GM12872 (cell line): Measurements from ENCODE around the gene CCNQ.
A peak's percentile ranks its signal among the peaks of the same experiment; 100 is the strongest.

Experiments
- TF ChIP-seq, protein P1 (sequence below): IDR thresholded peaks from 3 replicates; pipeline ENCODE4 v1.5.1; 2011; ENCODE audit warnings: low read depth, mild to moderate bottlenecking, low read length, moderate library complexity; ENCODE audit not compliant: insufficient read depth

Gene CCNQ

DNA sequence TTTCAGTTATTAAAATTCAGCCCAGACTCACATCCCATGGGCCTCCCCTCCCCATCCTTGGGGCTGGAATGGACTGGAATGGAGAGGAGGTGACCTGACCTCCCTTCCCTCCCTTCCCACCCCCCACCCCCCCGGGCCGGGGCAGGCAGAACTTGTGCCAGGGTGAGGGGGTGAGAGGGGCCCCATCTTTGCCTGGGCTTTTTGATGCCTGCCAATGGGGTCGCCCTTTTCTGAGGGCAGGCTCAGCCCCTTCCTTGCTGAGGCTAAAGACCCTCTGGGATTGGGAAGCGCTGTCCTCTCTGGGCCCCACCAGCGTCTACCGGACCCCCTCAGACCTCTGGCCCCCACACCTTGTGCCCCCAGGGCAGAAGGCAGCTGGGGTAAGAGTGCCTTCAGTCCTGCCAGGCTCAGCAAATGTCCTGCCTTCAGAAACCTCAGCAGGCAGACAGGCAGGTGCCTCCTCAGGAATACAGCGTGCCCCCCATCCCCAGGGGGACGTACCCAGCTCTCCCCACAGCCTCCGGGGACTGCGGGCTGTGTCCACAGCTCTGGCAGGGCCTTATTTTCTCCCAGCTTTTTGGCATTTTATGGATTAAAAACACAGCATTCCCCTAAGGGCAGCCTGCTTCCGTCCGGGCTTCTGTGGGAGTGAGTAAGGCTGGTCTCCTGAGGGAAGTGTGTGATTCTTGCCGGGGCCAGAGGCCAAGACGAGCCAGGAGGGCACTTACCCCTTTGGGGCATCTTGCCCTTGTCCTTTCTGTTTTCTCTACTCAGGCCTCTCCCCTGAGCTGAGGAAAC, 12.6 kb upstream of the CCNQ start:
- TF ChIP-seq, protein P1, sequence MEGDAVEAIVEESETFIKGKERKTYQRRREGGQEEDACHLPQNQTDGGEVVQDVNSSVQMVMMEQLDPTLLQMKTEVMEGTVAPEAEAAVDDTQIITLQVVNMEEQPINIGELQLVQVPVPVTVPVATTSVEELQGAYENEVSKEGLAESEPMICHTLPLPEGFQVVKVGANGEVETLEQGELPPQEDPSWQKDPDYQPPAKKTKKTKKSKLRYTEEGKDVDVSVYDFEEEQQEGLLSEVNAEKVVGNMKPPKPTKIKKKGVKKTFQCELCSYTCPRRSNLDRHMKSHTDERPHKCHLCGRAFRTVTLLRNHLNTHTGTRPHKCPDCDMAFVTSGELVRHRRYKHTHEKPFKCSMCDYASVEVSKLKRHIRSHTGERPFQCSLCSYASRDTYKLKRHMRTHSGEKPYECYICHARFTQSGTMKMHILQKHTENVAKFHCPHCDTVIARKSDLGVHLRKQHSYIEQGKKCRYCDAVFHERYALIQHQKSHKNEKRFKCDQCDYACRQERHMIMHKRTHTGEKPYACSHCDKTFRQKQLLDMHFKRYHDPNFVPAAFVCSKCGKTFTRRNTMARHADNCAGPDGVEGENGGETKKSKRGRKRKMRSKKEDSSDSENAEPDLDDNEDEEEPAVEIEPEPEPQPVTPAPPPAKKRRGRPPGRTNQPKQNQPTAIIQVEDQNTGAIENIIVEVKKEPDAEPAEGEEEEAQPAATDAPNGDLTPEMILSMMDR: no peak

DNA sequence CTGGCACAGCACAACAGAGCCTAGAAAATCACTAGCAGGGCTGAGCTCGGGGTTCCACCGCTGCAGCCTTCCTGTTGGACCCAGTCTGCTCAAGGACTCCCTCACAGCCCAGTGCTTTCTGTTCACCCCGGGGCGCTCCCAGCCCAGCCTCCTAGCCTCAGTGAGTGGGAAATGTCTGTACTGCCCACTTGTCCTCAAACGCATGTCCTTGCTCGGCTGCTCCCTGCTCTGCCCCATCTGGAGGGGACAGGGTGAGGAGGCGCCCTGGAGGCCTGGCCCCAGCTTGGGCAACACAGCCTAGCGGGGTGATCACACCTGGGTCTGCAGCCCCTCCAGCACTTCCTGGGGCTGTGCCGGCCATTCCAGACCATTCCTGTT, 11.9 kb upstream of the CCNQ start:
- TF ChIP-seq, protein P1: no peak

DNA sequence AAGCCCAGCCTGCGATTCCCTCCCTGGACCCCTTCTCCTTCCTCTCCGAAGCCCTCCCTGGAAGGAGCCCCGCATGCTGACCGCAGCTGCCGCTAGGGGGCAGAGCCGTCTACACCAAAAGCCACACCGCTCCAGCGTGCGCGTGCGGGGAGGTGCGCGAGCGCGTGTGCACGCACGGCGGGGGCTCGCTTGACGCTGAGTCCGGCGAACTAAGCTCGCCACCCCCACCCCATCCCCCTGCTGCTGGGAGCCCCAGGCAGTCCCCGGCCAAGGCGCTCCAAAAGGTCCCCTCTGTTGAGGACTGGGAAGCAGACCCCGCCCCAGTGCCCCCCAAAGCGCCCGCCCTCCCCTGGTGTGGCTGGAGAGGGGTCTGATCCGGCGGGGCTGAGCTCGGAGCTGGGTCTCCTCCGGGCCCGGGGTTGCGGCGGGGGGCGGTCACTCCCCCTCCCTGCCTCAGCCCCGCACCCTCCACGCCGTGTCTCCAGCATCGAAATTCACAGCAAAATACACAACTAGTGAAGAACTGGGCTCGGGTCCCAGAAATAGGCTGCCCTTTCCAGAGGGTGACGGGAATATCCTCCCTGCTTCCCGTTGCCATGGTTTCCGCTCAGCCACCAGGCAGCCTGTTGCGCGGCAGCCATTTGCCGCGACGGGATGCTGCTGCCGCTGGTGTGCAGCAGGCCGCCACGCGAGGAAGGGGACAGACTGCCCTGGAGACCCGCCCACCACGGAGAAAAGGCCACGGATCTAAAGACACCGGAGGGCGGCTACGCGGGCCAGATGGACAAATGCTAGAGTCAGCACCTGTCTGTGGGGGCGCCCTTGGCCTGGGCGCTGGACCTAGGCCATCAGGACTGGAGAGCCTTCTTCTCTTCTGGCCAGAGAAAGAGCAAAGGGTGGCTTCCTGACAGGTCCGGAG, 11.2 kb upstream of the CCNQ start:
- TF ChIP-seq, protein P1: peak; percentile 80

DNA sequence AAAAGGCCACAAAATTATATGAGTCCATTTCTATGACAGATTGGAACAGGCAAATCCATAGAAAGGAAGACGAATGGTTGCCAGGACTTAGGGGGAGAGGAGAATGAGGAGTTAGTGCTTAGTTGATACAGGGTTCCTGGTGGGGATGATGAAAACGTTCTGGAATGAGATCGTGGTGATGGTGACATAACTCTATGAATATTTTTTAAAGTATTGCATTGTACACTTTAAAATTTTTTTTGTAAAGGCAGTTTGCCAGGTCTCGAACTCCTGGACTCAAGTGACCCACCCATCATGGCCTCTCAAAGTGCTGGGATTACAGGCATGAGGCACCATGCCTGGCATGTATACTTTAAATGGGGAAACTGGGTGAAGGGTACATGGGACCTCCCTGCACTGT, 9.9 kb upstream of the CCNQ start:
- TF ChIP-seq, protein P1: no peak

DNA sequence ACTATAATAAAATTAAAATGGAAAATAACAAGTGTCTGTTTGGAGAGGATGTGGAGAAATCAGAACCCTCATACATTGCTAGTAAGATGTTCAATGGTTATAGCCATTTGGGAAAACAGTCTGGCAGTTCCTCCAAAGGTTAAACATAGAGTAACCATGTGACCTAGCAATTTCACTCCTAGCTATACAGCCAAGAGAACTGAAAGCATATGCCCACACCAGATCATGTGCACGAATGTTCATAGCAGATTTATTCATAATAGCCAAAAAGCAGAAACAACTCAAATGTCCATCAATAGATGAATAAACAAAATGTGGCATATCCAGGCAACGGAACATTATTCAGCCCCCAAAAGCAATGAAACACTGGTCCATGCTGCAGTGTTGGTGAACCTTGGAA, 9.4 kb upstream of the CCNQ start:
- TF ChIP-seq, protein P1: no peak

DNA sequence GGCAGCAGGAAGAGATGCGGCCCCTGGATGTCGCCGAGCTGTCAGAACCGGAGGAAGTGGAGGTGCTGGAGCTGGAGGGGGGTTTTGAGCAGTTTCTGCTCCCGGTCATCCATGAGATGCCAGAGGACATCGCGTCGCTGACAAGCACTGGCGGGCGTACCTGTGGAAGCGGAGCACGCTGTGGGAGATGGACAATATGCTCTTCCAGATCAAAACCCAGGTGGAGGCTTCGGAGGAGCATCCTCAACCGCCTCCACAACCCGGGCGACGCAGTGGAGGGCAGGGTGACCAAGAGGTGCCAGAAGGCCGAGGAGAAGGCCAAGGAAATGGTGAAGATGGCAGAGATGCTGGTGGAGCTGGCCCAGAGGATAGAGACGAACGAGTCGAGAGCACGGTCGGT, 7.6 kb upstream of the CCNQ start:
- TF ChIP-seq, protein P1: no peak

DNA sequence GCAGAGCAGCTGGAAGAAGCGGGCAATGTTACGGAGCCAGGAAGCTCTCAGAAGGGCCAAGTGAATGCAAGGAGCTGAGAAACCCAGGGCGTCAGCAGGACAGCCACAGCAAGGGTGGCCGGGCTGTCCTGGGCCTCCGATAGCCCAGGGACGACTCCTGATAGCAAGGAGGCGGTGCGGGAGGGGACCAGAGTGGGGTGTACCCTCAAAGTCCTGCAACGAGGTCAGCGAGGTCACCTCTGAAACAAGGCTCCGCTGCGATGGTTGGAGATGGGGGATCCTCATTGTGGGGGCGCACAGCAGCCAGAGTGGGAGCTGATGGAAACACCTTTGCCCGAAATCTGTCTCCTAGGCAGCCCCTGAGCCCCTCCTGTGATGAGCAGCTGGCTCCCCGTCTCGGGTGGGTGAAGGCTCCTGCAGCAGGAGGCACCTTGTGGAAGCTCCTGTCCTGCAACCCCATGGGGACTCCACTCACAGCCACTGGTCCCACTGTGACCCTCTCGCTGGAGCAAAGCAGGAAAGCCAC, 4.3 kb upstream of the CCNQ start:
- TF ChIP-seq, protein P1: no peak
